Stimulated activated naive CD4-positive, alpha-beta T cell treated with Interleukin-2 at 50 U/mL for 16 hours (primary cell): ENCODE results near the gene TMEM125.

ENCODE experiments used
- DNase-seq: peaks from one replicate; lab custom pipeline; 2025; lab: John Stamatoyannopoulos, UW

The TMEM125 gene

DNA sequence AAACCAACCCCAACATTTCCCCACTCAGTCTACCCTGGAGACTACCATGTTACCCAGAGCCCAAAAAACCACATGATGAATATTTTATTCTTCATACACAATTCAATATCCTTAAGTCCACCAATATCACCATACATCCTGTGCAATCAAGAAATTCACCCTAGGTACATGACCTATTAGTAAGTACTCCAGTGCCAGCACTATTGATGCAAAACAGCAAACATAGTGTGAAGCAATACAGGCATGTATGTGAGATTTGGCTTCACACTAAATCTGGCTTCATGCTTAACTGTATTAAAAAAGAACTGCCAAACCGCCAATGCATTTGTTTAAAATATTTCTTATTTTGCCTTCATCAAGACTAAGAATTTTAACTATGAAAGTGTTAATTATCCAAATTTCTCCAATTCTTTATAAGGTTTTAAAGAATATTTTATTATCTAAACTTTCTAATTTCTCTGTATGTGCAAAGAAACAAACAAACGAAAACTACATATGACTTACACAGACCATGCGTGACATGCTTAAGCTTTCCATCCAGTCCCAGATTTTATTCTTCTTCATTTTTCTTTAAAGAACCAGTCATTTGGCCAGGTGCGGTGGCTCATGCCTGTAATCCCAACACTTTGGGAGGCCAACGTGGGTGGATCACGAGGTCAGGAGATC is 22.4 kb upstream of the TMEM125 start:
- DNase-seq, result no peak

DNA sequence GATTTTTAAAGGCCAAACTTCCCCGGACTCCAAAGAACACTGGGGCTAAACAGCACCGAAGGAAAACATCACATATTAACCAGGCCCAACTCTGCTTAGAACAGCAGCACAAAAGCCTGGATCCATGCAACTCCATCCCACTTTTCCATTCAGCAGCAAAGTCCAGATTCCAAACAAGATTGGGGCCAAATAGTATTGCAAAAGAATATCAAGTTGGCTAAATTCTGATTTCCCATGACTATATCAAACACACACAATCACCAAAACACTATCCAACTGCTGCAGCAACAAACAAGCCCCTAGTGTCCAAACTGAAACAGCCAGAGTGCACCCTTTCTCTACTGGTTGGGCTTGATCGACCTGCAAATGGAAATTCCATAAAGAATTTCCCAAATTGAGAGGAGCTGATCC is 19.4 kb upstream of the TMEM125 start:
- DNase-seq, result no peak

DNA sequence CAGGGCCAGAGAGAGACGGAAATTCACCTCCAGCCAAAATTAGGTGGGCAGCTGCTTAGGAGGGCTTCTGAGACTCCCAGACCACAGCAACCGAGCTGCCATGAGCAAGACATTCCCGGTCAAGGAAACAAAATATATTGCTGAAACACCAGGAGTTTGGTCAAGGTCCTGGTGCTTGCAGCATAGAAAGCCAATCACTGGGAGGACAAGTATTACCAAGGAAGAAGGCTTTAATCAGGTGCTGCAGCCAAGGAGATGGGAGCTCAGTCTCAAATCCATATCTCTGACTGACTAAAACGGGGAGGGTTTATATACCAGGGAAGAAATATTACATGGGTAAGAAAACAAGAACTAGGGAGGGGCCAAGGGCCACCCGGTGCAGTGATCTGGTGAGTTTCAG is 18.8 kb upstream of the TMEM125 start:
- DNase-seq, result no peak

DNA sequence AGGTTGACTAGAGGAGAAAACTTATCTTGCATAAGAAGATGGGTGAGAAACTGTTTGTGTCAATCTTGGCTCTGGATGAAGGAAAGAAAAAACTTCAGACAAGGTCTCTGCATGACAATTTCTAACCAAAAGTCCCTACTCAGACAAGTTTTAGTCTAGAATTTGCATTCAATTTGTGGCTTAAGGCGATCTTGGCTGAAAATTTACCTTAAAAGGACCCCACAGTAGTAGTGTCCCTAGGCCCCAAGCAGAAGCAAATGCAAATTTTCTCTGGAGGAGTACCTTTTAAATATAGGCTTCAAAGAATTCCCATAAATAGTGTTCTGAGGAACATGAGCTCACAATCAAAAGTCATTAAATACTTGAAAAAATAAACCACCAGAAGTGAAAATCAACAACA is 17.6 kb upstream of the TMEM125 start:
- DNase-seq, result no peak

DNA sequence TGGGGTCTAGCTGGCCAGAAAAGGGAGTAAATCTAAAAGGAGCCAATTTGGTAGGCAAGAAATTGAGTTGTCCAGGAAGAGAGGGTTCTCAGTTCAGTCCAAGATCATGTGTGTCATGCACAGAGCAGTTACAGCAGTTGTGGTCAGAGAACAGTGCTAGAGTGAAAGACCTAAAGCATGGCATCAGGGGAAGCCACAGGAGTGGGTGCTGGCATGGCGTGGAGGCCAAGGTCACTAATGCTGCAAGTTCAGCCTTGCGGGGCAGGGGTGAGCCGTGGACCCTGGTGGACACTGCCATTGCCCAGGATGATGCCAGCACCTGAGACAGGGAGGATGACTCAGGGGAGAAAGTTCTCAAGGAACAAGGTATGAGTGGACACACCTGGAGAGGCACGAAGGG is 16.6 kb upstream of the TMEM125 start:
- DNase-seq, result no peak

DNA sequence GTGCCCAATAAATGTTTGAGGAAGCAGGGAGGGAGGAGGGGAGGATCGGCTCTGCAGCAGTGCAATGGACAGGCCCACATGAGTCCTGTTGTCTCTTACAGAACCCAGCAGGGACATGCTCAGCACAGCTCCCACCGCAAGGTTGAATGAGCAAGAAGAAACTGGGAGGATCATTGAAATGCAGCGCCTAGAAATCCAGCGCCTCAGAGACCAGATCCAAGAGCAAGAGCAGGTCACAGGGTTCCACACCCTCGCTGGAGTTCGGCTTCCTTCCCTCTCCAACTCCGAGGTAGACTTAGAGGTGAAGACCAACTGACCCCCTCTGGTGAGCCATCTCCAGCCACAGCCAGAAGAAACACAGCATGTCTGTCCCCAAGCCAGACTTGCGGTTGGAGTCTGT is 15.9 kb upstream of the TMEM125 start:
- no peak for DNase-seq

DNA sequence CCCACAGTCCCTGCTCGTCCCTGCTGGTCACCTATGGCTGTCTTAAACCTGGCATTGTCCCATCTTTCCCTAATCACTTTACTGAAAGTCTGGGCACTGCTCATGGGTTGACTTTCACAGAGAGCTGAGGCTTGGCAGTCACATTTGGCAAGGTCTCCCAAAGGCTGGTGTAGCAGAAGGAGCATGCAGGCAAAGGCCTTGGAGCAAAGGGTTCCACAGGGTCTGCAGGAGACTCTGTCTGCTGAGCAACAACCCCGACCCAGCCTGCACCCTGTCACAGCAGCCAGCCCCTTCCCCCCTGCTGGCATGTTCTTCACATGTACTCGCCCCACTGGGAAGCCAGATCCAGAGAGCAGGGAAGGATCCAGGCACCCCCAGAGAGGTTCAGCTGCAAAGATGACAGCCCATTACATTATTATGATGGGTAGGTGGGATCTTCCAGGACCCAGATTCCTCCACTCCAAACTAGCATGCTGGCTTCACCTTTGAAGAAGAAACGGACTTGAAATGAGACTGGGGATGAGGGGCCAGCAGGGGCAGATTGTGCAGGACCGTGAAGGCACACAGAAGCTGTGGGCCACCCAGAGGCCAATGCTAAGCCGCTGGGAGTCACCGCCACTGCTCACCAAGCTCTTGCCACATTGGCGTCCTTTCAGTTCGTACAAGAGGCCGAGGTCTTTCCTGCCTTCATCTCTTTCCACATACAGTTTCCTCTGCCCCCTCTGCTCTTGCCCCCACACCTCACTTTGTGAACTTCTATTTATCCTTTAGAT is 14.2 kb upstream of the TMEM125 start:
- no peak for DNase-seq

DNA sequence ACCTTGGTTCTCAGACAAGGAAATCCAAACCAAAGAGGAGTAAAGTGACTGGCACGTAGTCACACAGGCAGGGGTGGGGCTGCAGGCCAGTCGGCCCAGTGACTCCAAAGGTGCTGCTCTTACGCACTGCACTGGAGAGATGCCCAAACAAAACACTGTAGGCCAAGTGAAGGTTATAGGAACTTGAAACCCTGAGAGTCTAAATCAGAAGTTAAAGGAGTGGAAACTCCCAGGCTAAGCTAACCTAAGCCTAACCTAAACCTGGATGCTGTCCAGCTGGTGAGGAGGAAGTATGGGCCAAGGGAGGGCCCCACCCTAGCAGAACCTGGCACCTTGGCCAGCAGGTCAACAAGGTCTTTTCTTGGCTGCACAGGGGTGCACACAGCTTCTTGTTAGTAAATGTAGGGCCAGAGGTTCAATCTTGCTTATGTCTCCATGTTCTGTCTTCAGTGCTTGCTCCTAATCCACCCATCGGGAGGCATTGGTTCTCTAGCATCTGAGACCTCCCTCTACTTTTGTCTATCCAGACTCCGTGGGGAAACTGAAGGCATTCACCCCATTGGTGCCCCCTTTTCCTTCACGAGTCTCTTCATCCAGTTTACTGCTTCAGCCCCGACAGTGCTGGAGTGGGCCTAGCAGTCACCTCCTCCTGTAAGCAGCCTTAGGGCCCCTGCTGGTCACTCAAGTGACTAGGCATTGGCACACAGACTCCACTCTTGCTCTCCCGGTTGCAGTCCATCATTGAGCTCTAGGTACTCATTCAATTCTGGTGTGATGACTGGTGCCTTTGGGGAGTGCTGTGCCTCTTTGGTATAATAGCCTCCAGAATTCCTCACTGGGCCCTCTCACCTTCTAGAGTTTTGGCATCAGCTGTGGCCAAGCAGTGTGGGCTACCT is 12.9 kb upstream of the TMEM125 start:
- DNase-seq, result no peak

DNA sequence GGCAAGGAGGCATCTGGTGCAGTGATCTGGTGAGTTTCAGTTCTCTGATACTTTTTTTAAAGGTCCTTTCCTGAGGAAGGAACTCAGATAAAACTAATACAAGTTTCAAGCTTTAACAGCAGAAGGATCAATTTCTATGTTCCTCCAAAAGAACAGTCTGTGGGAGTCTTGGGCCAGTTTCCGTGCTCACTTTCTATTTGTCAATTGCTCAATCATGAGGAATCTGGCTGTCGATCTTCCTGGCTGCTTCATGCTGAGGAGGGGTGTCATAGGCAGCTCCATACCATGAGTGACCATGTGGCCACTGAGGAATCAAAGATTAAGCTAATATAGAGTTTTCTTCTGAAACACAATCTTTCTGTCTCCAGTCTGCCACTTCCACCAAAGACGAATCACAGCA is 11.4 kb upstream of the TMEM125 start:
- DNase-seq, result no peak

DNA sequence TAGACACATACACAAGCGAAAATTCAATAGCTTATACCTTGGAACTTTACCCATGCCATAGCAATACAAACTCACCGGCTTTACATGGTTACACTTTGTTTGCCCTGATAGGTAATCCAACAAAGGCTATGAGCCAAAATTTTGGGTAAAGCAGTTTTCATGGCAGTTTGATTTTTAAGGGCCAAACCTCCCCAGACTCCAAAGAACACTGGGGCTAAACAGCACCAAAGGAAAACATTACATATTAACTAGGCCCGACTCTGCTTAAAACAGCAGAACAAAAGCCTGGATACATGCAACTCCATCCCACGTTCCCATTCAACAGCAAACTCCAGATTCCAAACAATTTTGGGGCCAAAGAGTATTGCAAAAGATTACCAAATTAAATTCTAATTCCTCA is 4.4 kb upstream of the TMEM125 start:
- no peak for DNase-seq

DNA sequence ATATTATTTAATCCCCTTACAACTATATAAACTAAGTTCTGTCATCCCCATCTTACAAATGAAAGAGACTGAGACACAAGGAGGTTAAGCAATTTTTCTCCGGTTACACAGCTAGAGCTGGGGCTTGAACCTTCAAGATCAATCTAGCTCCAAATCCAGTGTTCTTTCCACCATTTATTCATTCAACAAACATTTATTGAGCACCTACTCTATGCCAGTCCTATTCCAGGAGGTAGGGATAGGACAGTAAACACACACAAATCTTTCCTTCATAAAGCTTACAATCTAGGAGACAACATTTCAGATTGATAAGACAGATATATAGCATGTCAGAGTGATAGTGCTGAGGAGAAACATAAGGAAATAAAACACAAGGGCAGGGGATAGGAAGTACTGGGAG is 2.9 kb upstream of the TMEM125 start:
- no peak for DNase-seq

DNA sequence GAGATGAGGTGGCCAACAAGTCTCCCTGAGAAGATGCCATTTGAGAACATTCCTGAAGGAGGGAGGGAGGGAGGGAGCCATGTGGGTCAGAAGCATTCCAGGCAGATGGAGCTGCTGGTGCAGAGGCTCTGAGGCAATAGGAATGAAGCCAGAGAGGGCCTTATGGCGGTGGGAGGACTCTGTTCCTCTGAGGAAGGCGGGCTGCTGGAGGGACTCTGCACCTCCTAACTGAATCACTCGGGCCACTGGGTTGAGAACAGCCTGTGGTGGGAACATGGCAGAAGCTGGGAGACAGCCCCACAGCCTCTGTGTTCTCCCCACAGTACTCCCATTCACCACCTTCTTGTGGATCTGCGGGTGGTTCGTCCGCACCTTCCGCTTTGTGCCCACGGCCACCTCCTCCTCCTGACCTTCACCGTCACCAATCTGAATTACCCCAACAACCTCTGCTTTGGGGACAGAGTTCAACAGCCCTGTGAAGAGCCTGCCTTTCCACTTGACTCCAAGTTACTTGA is 2.4 kb upstream of the TMEM125 start:
- DNase-seq, result no peak

DNA sequence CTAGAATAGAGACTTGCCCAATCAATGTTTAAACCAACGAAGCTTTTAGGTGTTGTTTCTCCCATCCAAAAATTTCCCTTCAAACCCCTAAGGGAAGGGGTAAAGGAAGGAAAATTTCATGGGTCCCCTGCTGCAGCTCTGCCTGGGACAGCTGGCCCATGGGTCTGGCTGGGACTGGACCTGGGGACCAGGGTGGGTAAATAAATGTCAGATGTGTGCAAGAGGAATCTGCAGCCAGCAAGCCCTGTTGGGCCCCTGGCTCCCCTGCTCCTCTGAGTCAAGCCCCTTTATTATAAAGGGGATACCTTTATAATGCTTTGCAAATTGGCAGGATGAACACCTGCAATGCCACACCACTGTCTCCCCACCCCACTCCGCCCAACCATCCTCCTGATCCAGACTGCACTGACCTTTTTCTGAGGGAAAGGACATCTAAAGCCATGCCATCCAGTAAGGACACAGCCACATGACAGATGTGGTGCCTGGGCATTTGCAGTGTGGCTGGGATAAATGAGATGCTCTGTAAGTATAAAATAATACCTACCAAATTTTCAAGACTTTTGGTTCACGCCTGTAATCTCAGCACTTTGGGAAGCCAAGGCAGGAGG is 1.9 kb upstream of the TMEM125 start:
- no peak for DNase-seq

DNA sequence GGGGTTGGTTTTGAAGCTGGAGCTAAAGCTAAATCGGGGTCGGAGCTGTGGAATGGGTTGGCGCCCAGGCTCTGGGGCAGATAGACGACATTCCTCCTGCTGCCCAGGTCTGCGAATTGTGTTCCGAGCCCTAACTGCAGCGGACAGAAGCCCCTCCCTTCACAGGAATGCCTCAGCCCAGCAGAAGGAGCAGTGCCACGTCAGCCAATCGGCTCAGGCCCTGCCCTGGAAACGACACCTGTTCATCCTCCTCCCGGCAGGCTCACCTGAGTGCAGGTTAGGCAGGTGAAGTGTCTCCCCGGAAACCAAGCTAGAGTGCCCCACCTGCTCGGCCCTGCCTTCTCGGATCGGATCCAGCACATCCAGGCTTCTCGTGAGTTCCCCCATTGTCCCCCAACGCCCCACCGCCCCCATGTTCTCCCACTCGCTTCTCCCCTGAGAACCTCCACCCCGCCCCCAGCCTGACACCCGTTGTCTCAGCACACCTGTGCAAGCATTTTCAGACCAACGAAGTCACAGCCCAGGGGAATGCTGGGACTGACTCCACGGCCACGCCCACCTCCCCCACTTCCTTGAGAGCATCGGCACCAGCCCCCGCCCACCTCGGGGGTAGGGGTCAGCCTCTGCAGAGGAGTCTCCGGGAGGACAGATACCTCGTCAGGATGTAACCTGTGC is 775 bp downstream of the TMEM125 start:
- no peak for DNase-seq

DNA sequence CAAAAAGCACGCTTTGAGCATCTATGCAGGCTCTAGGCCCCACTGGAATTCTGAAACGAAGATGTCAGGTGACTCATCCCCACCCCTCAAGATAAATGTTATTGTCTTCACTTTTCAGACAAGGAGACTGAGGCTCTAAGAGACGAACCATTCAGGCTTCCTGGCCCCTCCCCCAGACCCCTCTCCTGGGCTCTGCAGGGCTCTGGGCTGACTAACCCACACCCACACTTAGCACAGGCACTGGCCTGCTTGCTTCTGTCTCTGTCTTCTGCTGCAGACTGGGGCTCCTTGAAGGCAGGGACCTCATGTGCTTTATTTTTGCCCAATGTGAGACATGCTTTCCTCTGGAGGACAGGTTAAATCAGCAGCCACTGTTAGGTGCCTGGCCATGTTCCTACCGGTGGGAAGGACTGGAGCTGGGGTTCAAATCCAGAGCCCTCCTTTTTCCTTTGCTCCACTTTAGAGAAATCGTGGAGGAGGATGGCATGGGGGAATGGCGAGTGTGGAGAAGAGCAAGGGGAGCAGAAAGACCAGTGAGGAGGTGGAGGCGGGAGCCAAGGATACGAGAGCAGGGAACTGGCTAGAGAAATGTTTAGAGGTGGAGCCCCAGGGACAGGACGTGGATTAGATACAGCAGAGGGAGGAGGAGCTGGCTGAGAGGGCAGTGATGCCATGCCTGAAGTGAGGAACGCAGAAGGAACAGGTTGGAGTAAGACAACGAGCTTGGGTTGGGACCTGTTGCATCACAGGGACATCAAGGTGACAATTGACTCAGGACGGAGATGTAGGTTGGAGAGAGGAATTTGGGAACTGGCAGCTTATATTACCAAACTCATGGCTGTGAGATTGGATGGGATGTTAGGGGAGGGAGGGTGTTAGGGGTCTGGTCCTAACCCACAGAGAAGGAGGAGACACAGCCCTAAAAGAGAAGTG is 1.7 kb downstream of the TMEM125 start:
- DNase-seq, result no peak

DNA sequence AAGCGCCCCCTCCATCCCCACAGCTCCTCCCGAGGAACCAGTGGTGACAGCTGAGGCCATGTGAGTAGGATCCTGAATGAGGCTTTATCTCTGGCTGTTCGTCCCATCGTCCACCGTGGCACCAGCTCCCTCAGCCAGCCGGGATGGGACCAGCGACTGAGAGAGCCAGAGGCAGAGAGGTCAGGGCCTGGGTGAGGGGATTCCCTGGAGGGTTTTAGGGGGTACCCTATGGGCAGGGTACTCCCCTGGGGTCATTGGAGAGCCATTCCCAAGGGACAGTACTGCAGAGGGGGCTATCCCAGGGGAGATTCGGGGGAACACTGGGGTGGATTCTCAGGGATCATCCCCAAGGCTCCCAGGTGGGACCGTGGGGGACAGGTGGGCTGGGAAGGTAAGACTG is 2.4 kb downstream of the TMEM125 start:
- DNase-seq, result no peak

DNA sequence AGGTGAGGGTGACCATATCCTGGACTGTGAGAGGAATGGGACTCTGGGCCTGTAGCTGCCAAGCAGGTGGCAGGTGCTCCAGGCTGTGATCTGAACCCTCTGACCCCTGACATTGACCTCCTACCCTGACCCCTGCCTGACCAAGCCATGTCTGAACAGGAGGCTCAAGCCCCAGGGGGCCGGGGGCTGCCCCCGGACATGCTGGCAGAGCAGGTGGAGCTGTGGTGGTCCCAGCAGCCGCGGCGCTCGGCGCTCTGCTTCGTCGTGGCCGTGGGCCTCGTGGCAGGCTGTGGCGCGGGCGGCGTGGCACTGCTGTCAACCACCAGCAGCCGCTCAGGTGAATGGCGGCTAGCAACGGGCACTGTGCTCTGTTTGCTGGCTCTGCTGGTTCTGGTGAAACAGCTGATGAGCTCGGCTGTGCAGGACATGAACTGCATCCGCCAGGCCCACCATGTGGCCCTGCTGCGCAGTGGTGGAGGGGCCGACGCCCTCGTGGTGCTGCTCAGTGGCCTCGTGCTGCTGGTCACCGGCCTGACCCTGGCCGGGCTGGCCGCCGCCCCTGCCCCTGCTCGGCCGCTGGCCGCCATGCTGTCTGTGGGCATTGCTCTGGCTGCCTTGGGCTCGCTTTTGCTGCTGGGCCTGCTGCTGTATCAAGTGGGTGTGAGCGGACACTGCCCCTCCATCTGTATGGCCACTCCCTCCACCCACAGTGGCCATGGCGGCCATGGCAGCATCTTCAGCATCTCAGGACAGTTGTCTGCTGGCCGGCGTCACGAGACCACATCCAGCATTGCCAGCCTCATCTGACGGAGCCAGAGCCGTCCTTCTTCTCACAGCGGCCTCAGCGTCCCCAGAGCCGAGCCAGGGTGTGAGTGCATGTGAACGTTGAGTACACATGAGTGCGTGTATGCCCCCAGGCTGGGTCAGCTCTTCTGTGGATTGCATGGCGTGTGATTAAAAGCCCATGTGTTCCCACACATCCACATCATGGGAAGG is 3.1 kb downstream of the TMEM125 start:
- no peak for DNase-seq

DNA sequence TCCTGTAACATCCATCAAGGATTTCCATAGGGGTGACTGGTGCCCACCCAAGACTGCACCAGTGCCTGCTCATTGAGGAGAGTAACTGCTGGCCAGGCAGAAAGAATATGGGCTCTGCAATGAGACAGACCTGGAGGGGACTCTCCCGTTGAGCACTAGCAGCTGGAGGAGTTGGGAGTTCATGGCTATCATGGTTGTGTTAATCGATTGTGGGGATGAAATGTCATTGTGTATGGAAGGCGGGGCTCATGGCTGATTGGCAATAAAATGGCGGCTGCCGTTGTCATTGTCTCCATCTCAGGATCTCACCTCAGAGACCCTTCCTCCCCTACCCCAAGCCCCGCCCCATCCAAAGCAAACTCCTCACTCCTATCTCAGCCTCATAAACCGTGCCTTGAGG is 3.9 kb downstream of the TMEM125 start:
- no peak for DNase-seq

DNA sequence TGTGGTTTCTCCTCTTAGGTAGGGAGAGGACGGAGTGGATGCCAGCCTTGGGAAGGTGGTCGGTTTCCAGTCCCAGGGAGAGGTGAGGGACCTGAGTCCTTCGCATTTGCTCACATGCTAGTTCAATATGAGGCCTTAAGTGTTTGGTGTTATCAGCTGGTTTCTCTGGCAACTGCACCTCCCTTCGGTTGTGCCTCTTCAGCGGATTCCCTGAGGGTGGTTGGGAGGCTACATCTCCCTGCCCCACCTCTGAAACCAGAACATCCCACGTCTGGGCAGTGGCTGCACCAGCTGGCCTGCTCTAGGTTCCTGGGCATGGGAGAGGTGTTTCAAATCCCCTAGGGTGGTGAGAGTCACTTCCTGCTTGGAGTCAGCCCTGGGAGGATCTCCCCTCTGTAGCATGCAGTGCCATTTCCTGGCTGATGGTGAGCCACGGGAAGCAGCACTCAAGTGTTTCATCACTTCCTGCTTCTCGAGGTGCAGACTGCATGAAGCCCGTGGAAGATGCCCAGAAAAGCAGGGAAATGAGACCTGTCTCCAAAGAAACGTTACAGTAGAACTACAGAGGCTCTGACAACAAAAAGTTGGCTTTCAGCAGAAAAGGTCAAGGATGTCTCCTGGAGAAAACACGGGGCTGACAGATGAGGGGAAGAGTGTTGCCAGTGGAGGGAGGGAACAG is 4.5 kb downstream of the TMEM125 start:
- DNase-seq, result peak; percentile 8
